GM18507 (cell line): ENCODE data around the gene ACAT2.
A peak's percentile ranks its signal among the peaks of the same experiment; 100 is the strongest.
"Not testable (repeated sequence)": the region's sequence is repeated elsewhere in the genome, so short reads cannot be mapped to it uniquely, and the experiment has no call there.

Source experiments
- DNase-seq: peaks from one replicate; pipeline ENCODE4 v3.0.0; 2011; ENCODE audit warnings: low read depth; ENCODE audit not compliant: insufficient read length; ENCODE audit errors: extremely low spot score
- FAIRE-seq: peaks from 2 replicates; lab custom pipeline; 2011; peaks lifted over from hg19 to GRCh38; lab: Jason Lieb, UNC

The ACAT2 gene

GRCh38 chr6:159728531-159728964 lies 33.3 kb upstream of the ACAT2 start:
- DNase-seq (no peak), FAIRE-seq (peak; percentile 65)

GRCh38 chr6:159729598-159730331 lies 32.1 kb upstream of the ACAT2 start:
- peak; percentile 85 for FAIRE-seq

GRCh38 chr6:159730332-159730676 lies 31.5 kb upstream of the ACAT2 start:
- peak; percentile 5 for FAIRE-seq
- DNase-seq: no peak

More at GRCh38 chr6:159729598-159730331, 32.1 kb upstream of the ACAT2 start:
- no peak for DNase-seq

- not testable (repeated sequence) for FAIRE-seq, DNase-seq
Observed at GRCh38 chr6:159732550-159732949, 29.3 kb upstream of the ACAT2 start.

- not testable (repeated sequence) for FAIRE-seq, DNase-seq
Observed at GRCh38 chr6:159733395-159733794, 28.4 kb upstream of the ACAT2 start.

GRCh38 chr6:159736908-159737307 lies 24.9 kb upstream of the ACAT2 start:
- FAIRE-seq (no peak), DNase-seq (no peak)

- no peak for DNase-seq
- FAIRE-seq: no peak
Observed at GRCh38 chr6:159739341-159739740, 22.5 kb upstream of the ACAT2 start.

- no peak for FAIRE-seq
Observed at GRCh38 chr6:159742165-159742564, 19.7 kb upstream of the ACAT2 start.

GRCh38 chr6:159745081-159745480 lies 16.8 kb upstream of the ACAT2 start:
- no peak for FAIRE-seq

More at GRCh38 chr6:159742165-159742564, 19.7 kb upstream of the ACAT2 start:
- DNase-seq: no peak

GRCh38 chr6:159746759-159747158 lies 15.1 kb upstream of the ACAT2 start:
- FAIRE-seq (no peak), DNase-seq (no peak)

More at GRCh38 chr6:159745081-159745480, 16.8 kb upstream of the ACAT2 start:
- DNase-seq: no peak

GRCh38 chr6:159748127-159748526 lies 13.7 kb upstream of the ACAT2 start:
- peak; percentile 74 for FAIRE-seq
- not testable (repeated sequence) for DNase-seq

- no peak for FAIRE-seq
- no peak for DNase-seq
Observed at GRCh38 chr6:159751448-159751847, 10.4 kb upstream of the ACAT2 start.

- no peak for DNase-seq
- FAIRE-seq: no peak
Observed at GRCh38 chr6:159753081-159753872, 8.6 kb upstream of the ACAT2 start.

GRCh38 chr6:159754401-159754800 lies 7.4 kb upstream of the ACAT2 start:
- no peak for FAIRE-seq
- DNase-seq: no peak

- FAIRE-seq (no peak), DNase-seq (no peak)
Observed at GRCh38 chr6:159754959-159755914, 6.6 kb upstream of the ACAT2 start.

GRCh38 chr6:159756508-159756907 lies 5.3 kb upstream of the ACAT2 start:
- no peak for DNase-seq
- no peak for FAIRE-seq

GRCh38 chr6:159758031-159759001 lies 3.5 kb upstream of the ACAT2 start:
- FAIRE-seq (no peak), DNase-seq (no peak)

- no peak for FAIRE-seq
- DNase-seq: no peak
Observed at GRCh38 chr6:159759645-159760044, 2.2 kb upstream of the ACAT2 start.
